Suppressor macrophage (primary cell): ENCODE data around the gene HAGH.
"Not testable (repeated sequence)": the region's sequence is repeated elsewhere in the genome, so short reads cannot be mapped to it uniquely, and the experiment has no call there.

ENCODE experiments used
- DNase-seq, 4 experiments: peaks; one replicate each; pipeline ENCODE4 v3.0.0-alpha.2; 2020 to 2022

Gene HAGH

GRCh38 chr16:1810106-1810505 is 16.5 kb downstream of the HAGH start:
- DNase-seq: no peak

- no peak for DNase-seq
Observed at GRCh38 chr16:1809281-1809801, 17.3 kb downstream of the HAGH start.

GRCh38 chr16:1808691-1809090 is 17.9 kb downstream of the HAGH start:
- DNase-seq: no peak

GRCh38 chr16:1807626-1808025 is 19.0 kb downstream of the HAGH start:
- DNase-seq: no peak

GRCh38 chr16:1800701-1801100 is 25.9 kb downstream of the HAGH start:
- DNase-seq: no peak

GRCh38 chr16:1799263-1799662 is 27.4 kb downstream of the HAGH start:
- DNase-seq: not testable (repeated sequence)

- no peak for DNase-seq
Observed at GRCh38 chr16:1794908-1795666, 31.5 kb downstream of the HAGH start.

GRCh38 chr16:1794221-1794871 is 32.3 kb downstream of the HAGH start:
- no peak for DNase-seq

- no peak for DNase-seq
Observed at GRCh38 chr16:1793578-1794220, 32.9 kb downstream of the HAGH start, which contains the start of gene IGFALS. Gene IGFALS (minus strand): TSS chr16:1793705. CDS start chr16:1793652, 53 bp downstream.

- DNase-seq: no peak
Observed at GRCh38 chr16:1792836-1793577, 33.6 kb downstream of the HAGH start.

- no peak for DNase-seq
Observed at GRCh38 chr16:1791943-1792812, 34.4 kb downstream of the HAGH start.

- DNase-seq: no peak
Observed at GRCh38 chr16:1791256-1791942, 35.2 kb downstream of the HAGH start.

- no peak for DNase-seq
Observed at GRCh38 chr16:1790611-1791255, 35.9 kb downstream of the HAGH start.

GRCh38 chr16:1790261-1790610 is 36.4 kb downstream of the HAGH start:
- no peak for DNase-seq

- no peak for DNase-seq
Observed at GRCh38 chr16:1789643-1790045, 37.0 kb downstream of the HAGH start.

- DNase-seq: no peak
Observed at GRCh38 chr16:1788708-1789100, 37.9 kb downstream of the HAGH start.

GRCh38 chr16:1788095-1788707 is 38.4 kb downstream of the HAGH start:
- DNase-seq: no peak

- DNase-seq: no peak
Observed at GRCh38 chr16:1787322-1788094, 39.1 kb downstream of the HAGH start.

GRCh38 chr16:1787056-1787321 is 39.6 kb downstream of the HAGH start:
- no peak for DNase-seq
